Stimulated activated CD4-positive, alpha-beta T cell treated with anti-CD3 and anti-CD28 coated beads, TNF-alpha, amount 100 ng/mL, for 4 hours (primary cell): ENCODE data around the gene UACA.
"Not testable (repeated sequence)": the region's sequence is repeated elsewhere in the genome, so short reads cannot be mapped to it uniquely, and the experiment has no call there.

Source experiments
- DNase-seq, 3 experiments: peaks; one replicate each; pipeline ENCODE4 v3.0.0-alpha.2; 2020; ENCODE audit warnings: low read depth in 3 of 3

UACA gene

GRCh38 chr15:70625438-70625837, 137.9 kb downstream of the UACA start:
- no peak for DNase-seq

- no peak for DNase-seq
These were observed 138.3 kb downstream of the UACA start for GRCh38 chr15:70625011-70625410.

- no peak for DNase-seq
These were observed 144.4 kb downstream of the UACA start for GRCh38 chr15:70618929-70619328.

GRCh38 chr15:70617911-70618287, 145.5 kb downstream of the UACA start:
- DNase-seq, result no peak

- DNase-seq, result no peak
These were observed 146.1 kb downstream of the UACA start for GRCh38 chr15:70617076-70617910.

- not testable (repeated sequence) for DNase-seq
These were observed 147.0 kb downstream of the UACA start for GRCh38 chr15:70616311-70616756.

- no peak for DNase-seq
These were observed 147.7 kb downstream of the UACA start for GRCh38 chr15:70615435-70616310.

- no peak for DNase-seq
These were observed 149.1 kb downstream of the UACA start for GRCh38 chr15:70614221-70614620.

- no peak for DNase-seq
These were observed 150.1 kb downstream of the UACA start for GRCh38 chr15:70613271-70613670.

GRCh38 chr15:70611286-70611685, 152.1 kb downstream of the UACA start:
- no peak for DNase-seq

GRCh38 chr15:70610541-70610940, 152.8 kb downstream of the UACA start:
- no peak for DNase-seq

GRCh38 chr15:70609889-70610288, 153.5 kb downstream of the UACA start:
- DNase-seq, result no peak

GRCh38 chr15:70608144-70608543, 155.2 kb downstream of the UACA start:
- no peak for DNase-seq

- no peak for DNase-seq
These were observed 157.6 kb downstream of the UACA start for GRCh38 chr15:70605606-70606410.

- no peak for DNase-seq
These were observed 158.6 kb downstream of the UACA start for GRCh38 chr15:70604666-70605315.
